K562 (cell line): ENCODE results near the gene GTSE1. TPM values are rescaled to one million over a fixed set of nuclear protein-coding genes. Genes with fewer than 3 reads are reported as not detected.
A peak's percentile ranks its signal among the peaks of the same experiment; 100 is the strongest.

Experiments used
- REST ChIP-seq, 2 experiments: fragments of 450-650 bp; formaldehyde crosslinking in 1 of 2; IDR thresholded peaks; 2 replicates each; pipeline versions ENCODE4 v1.4.0 to v1.6.1; 2014 to 2020; ENCODE audit warnings: mild to moderate bottlenecking in 2 of 2, borderline replicate concordance in 1 of 2, low read depth in 1 of 2
- polyA plus RNA-seq, 8 experiments: library from polyadenylated mRNA; depleted of rRNA in 4 of 8; stranded (reverse) in 5 of 8; unstranded in 3 of 8; fragments of >200 nt; fragmentation: Nextera tagmentation in 2 of 8; fragmentation: Illumina TruSeq in 1 of 8; extraction: Ambion mirVana in 2 of 8; extraction: Trizol in 1 of 8; gene quantifications; 2 replicates each; pipeline versions ENCODE4 v1.2.1 to v1.2.3, GENCODE V29; 2011 to 2014; ENCODE audit warnings: inconsistent platforms in 1 of 8, missing spikeins in 1 of 8
- total RNA-seq, 7 experiments: library from RNA; depleted of rRNA in 6 of 7; stranded (reverse); fragments of >200 nt in 6 of 7; fragmentation: Illumina TruSeq in 2 of 7; extraction: Trizol in 2 of 7; gene quantifications; 2 replicates each; pipeline versions ENCODE4 v1.2.1 to v1.2.3, GENCODE V29; 2011 to 2021; ENCODE audit warnings: low replicate concordance in 1 of 7

Gene GTSE1
- total and polyA plus RNA-seq, 9 of the 15 experiments (the other 6 are each of a cell fraction or from before 2014, with no cell fraction given), result 2.5 to 22.5 (median 12.9) TPM

GRCh38 chr22:46267431-46268279 is 29.0 kb upstream of the GTSE1 start, which contains the start of gene TTC38 (continued):
- TF ChIP-seq REST (IDR thresholded peaks at IDR 0.05; ENCODE audit: borderline replicate concordance), result peak; percentile 44
- no peak for TF ChIP-seq REST (CRISPR knock-in tag; IDR thresholded peaks at IDR 0.05; ENCODE audit: low read depth)
